GM18505 (cell line): Measurements from ENCODE around the gene JAM3.
"Not testable (repeated sequence)": the region's sequence is repeated elsewhere in the genome, so short reads cannot be mapped to it uniquely, and the experiment has no call there.

Experiments
- ATAC-seq: cut with Tn5 transposase; IDR thresholded peaks from one replicate; pipeline ENCODE4 v1.9.1; 2021; ENCODE audit not compliant: unreplicated experiment
- POLR2A ChIP-seq: IDR thresholded peaks from 4 replicates; pipeline ENCODE4 v1.6.1; 2011; ENCODE audit warnings: borderline replicate concordance; ENCODE audit not compliant: insufficient read depth, insufficient read length; ENCODE audit errors: extremely low read depth

The JAM3 gene

DNA sequence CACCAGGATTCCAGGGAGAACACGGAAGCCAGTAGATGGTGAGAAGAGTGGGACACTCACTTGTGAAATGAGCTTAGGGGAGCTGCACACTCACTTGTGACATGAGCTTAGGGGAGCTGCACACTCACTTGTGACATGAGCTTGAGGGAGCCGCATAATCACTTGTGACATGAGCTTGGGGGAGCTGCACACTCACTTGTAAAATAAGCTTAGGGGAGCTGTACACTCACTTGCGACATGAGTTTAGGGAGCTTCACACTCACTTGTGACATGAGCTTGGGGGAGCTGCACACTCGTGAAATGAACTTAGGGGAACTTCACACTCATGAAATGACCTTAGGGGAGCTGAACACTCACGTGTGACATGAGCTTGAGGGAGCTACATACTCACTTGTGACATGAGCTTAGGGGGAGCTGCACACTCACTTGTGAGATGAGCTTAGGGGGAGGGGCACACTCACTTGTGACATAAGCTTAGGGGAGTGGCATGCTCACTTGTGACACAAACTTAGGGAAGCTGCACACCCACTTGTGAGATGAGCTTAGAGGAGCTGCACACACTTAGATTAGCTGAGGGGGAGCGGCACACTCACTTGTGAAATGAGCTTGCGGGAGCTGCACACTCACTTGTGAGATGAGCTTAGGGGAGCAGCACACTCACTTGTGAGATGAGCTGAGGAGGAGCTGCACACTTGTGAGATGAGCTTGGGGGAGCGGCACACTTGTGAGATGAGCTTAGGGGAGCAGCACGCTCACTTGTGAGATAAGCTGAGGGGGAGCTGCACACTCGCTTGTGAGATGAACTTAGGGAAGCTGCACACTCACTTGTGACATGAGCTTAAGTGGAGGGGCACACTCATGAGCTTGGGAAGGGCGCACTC lies 95.9 kb downstream of the JAM3 start:
- no peak for TF ChIP-seq POLR2A
- no peak for ATAC-seq

DNA sequence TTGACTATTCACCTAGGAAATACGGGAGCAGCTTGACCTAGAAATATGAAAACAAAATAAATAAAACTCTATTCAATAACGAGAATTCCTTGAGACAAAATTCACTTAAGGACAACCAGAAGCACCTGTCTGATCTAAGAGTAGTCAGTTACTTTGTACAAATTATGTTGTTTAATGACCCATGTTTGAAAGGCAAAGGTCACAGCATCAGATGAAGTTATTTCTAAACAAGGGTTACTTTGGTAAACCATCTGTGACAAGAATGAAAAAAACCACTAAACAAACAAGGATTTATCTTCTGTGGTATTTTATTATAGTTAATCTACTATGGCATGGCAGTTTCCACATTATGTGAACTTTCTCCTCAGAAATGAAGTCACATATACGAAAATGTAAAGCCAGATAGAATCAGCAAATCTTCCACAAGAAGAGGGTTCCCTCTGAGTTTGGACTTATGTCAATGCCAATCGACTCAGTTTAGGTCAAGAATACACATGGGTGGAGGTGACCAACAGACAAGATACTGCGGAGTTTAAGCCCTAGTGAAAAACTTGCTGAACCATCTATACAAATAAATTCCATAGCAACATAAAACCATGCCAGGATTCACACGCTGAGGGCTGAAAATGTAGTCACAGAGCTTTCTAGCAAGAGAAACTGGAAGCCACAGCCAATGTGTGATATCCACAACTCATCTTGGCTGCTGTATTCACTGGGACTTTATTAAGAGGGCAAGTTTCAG lies 101.5 kb downstream of the JAM3 start:
- no peak for ATAC-seq
- TF ChIP-seq POLR2A = no peak

DNA sequence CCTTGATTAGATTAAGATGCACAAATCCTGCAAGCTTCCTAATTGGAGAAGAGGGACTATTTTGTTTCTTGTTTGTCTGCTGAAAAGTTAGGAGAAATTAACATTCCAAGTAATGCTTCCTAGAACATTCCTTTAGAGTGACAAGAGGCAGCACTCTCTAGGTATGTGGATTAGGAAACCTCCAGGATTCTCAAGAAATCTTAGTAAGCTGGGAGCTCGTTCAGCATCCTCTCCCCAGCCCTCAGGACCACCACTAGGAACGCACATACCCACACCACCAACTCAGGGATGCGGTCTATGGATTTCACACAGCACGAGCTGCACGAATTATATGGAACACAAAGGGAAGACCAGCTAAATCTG lies 102.0 kb downstream of the JAM3 start:
- no peak for ATAC-seq
- no peak for TF ChIP-seq POLR2A

DNA sequence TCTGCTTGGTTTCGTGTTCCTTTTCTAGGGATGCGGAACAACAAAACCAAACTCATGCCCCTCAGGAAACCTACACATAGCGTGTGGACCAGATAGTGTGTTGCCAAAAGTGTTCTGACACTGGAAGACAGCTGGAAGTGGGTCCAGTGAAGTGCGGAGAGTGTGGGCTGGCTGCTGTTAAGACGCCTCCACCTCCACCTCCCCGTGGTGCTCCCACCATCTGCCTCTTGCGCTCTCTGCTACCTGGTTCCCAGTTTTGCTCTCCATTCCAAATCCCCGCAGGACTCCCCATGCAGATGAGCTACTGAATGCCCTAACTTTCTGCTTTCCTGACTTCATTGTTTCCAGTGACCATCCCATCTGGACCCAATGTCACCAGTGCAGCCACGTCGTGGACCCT lies 103.1 kb downstream of the JAM3 start:
- no peak for ATAC-seq
- TF ChIP-seq POLR2A = no peak

DNA sequence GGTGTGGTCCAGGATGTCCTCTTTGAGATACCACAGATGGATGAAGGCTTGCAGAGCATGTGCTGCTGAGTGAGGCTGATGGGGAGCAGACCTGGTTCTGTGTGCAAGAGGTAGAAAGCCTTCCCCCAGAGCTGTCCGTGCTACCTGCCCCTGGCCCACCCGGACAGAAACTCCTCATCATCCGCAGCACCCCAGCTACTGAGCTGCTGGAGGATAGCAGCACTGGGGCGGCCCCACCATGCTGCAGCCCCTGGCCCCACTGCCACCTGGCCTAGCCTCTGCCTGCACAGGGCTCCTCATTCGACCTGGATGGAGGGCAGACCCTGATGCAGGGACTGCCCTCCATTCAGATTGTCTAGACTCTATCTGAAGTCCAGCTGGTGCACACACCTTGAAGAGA lies 104.4 kb downstream of the JAM3 start:
- no peak for ATAC-seq
- TF ChIP-seq POLR2A = no peak

DNA sequence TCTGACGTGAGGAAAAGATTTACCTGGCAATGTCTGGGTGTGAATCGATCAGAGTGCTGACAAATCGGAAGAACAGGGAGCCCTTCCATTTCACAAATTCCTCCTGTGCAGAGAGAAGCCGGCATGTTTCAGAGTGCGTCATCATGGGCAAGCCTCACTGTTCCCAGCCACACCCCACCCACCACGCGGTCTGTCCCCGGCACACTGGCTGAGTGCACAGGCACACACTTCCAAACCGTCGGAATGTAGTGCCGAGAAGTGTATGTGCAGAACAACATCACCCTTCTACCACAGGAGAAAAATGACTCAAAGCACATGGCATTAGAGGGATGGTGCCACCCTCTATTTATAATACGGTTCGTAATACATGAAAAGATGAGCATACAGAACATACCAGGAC lies 107.4 kb downstream of the JAM3 start:
- TF ChIP-seq POLR2A = no peak
- no peak for ATAC-seq

DNA sequence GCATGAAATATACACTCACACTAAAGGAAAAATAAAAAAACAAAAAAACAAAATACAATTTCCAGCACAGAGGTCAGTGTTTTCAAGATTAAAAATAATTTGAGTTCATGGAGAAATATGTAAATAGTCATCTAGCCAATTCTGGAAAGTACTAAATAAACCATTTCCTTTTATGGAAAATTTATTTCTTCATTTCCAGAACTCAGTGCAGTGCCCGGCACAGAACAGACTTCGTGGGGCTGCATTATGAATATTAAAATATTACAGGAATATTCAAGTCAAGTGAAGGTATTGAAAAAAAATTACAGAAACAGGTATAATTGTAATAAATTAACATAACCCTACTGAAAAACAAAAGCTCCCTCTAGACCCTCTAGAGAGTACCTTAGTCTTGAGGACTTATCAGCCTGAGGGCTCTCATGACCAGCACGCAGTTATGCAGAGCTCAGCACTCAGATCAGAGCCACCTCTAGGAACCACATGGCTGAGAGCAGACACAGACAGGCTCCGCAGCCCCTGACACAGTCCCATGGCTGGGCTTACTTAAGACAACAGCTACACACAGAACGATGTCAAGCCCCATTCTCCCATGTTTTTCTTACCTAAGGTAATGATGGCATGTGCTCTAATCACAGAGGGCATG lies 109.3 kb downstream of the JAM3 start:
- TF ChIP-seq POLR2A = no peak
- ATAC-seq = no peak

DNA sequence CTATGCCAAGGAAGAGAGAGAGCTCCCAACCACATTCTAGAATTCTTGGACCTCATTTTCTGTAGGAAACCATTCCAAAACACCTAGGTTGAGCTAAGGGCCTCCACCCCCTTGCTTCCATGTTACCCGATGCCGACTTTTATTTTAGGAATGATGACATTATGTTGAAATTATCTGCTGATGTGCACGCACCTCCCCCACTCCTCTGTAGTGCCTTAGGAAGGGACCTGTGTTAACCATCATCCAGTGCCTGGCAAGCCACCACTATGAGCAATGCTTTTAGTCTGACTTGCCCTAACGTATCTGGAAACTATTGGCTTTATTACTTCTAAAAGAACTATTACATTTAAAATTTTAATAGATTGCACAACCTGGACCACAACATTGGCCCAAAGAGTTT lies 112.8 kb downstream of the JAM3 start:
- ATAC-seq = no peak
- TF ChIP-seq POLR2A = no peak

DNA sequence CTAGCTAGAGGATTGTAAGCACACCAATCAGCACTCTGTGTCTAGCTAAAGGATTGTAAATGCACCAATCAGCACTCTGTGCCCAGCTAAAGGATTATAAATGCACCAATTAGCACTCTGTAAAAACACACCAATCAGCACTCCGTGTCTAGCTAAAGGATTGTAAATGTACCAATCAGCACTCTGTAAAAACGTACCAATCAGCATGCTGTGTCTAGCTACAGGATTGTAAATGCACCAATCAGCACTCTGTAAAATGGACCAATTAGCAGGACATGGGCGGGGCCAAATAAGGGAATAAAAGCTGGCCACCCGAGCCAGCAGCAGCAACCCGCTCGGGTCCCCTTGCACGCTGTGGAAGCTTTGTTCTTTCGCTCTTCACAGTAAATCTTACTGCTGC lies 119.2 kb downstream of the JAM3 start:
- ATAC-seq = not testable (repeated sequence)

DNA sequence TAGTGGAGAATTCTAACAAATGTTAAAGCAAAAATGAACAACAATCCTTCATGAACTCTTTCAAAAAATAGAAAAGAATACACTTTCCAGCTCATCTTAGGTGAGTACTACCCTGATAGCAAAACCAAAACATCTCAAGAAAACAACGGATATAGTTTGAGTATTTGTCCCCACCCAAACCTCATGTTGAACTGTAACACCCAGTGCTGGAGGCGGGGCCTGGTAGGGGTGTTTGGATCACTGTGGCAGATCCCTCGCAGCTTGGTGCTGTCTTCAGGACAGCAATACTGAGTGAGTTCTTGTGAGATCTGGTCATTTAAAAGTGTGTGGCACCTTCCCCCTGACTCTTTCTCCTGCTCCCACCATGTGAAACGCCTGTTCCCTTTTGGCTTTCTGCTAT lies 127.9 kb downstream of the JAM3 start:
- no peak for ATAC-seq
- TF ChIP-seq POLR2A = no peak

DNA sequence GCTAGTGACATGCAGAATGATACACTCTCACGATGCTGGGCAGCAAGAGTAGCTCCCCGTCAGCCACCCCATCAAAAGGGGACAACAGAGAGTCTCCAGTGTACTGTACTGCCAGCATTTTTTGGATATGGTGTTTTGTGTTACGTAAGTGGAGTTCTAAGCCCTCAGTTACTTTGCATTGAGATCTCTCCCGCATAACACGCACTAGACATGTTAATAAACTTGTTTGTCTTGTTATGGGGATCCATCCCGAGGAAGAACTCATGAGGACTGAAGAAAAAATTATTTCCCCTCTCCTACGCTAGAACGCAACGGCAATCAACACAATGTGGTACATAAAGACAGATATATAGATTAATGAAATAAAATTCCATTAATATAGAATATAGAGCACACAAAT lies 130.7 kb downstream of the JAM3 start:
- ATAC-seq = no peak

DNA sequence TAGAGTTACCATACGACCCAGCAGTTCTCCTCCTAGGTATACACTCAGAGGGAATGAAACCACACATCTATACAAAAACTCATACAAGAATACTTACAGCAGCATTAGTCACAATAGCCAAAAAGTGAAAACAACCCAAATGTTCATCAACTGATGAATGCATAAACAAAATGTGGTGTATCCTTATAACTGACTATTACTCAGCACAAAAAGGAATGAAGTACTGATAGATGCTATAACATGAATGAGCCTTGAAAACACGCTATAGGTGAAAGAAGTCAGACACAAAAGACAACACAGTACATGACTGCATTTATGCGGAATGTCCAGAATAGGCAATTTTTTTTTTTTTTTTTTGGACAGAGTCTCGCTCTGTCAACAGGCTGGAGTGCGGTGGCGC lies 131.8 kb downstream of the JAM3 start:
- no peak for ATAC-seq
- TF ChIP-seq POLR2A = no peak

More for the DNA sequence above, 130.7 kb downstream of the JAM3 start:
- TF ChIP-seq POLR2A = no peak
